OCI-LY3 (cell line): ENCODE data around the gene GPHN.

Experiments used
- H2AFZ ChIP-seq: fragments of 200-600, 300-600 bp; shearing (Covaris generic); 2 replicates; pipeline ENCODE4 v1.6.0; 2014; ENCODE audit warnings: antibody characterized with exemption, low read depth, low read length
- H3K27ac ChIP-seq: fragments of 200-600, 300-600 bp; sonication (generic); 2 replicates; pipeline ENCODE4 v1.5.1; 2014; ENCODE audit warnings: mild to moderate bottlenecking, low read length, moderate library complexity, mixed read lengths
- H3K27me3 ChIP-seq: fragments of 200-600, 300-600 bp; sonication (generic); 2 replicates; pipeline ENCODE4 v1.6.1; 2014; ENCODE audit warnings: low read depth, low read length, mixed read lengths
- H3K36me3 ChIP-seq: fragments of 200-600, 300-600 bp; sonication (generic); replicated peaks from 2 replicates; pipeline ENCODE3; 2014; ENCODE audit warnings: low read depth, low read length, mixed read lengths
- H3K4me1 ChIP-seq: fragments of 300-600, 200-600 bp; sonication (generic); 2 replicates; pipeline ENCODE4 v1.6.1; 2014; ENCODE audit warnings: low read length, mixed read lengths
- H3K4me2 ChIP-seq: fragments of 200-600, 300-600 bp; sonication (generic); 2 replicates; pipeline ENCODE4 v1.6.1; 2014; ENCODE audit warnings: low read length, mixed read lengths
- H3K4me3 ChIP-seq: fragments of 300-600, 200-600 bp; sonication (generic); 2 replicates; pipeline ENCODE4 v1.5.1; 2014; ENCODE audit warnings: antibody characterized with exemption, mild to moderate bottlenecking, low read length, moderate library complexity
- H3K79me2 ChIP-seq: fragments of 300-600, 200-600 bp; shearing (Covaris generic); 2 replicates; pipeline ENCODE4 v1.6.1; 2014; ENCODE audit warnings: mild to moderate bottlenecking, low read length, mixed read lengths
- H3K9ac ChIP-seq: fragments of 300-600, 200-600 bp; shearing (Covaris generic); 2 replicates; pipeline ENCODE4 v1.6.0; 2014; ENCODE audit warnings: mild to moderate bottlenecking, low read length, moderate library complexity
- H3K9me3 ChIP-seq: fragments of 200-600, 300-600 bp; shearing (Covaris generic); 2 replicates; pipeline ENCODE4 v1.6.1; 2014; ENCODE audit warnings: low read length, mixed read lengths; ENCODE audit not compliant: insufficient read depth
- H4K20me1 ChIP-seq: fragments of 200-600, 300-600 bp; sonication (generic); 2 replicates; pipeline ENCODE4 v1.6.1; 2016; ENCODE audit warnings: low read length, mixed read lengths; ENCODE audit not compliant: insufficient read depth
- CTCF ChIP-seq: fragments of 200-600, 300-600 bp; sonication (generic); IDR thresholded peaks from 2 replicates; pipeline ENCODE4 v1.5.1; 2014; ENCODE audit warnings: antibody characterized with exemption, low read length, low read depth
- EZH2phosphoT487 ChIP-seq: fragments of 200-600 bp; shearing (Covaris generic); IDR thresholded peaks from 2 replicates; pipeline ENCODE4 v1.6.1; 2018; ENCODE audit warnings: antibody characterized with exemption, mixed run types, low read depth

The GPHN gene

GRCh38 chr14:66900719-66901118 lies 392.8 kb downstream of the GPHN start:
- H3K9ac ChIP-seq, result no peak overlapping the region
- no peaks in the 10 kb centered on the region for H3K27me3 ChIP-seq
- H3K4me3 ChIP-seq, result no peak overlapping the region
- no peaks in the 10 kb centered on the region for H3K79me2 ChIP-seq
- H3K36me3 ChIP-seq, result no peaks in the 10 kb centered on the region
- no peaks in the 10 kb centered on the region for H3K9me3 ChIP-seq
- TF ChIP-seq CTCF (no peak), EZH2phosphoT487 (no peak)
- no peak overlapping the region for H2AFZ ChIP-seq
- no peak overlapping the region for H3K4me2 ChIP-seq
- no peaks in the 10 kb centered on the region for H4K20me1 ChIP-seq
- H3K4me1 ChIP-seq, result no peaks in the 10 kb centered on the region
- H3K27ac ChIP-seq, result no peak overlapping the region

GRCh38 chr14:66910311-66910840 lies 402.4 kb downstream of the GPHN start:
- Histone ChIP-seq H3K4me3 (no peak overlapping the region), H3K27ac (no peak overlapping the region)

GRCh38 chr14:66916421-66916820 lies 408.5 kb downstream of the GPHN start:
- TF ChIP-seq CTCF, result no peak
- TF ChIP-seq EZH2phosphoT487, result no peak
- Histone ChIP-seq H3K27ac (no peak overlapping the region), H3K4me3 (no peak overlapping the region), H3K36me3 (no peaks in the 10 kb centered on the region), H4K20me1 (no peaks in the 10 kb centered on the region), H3K9ac (no peak overlapping the region), H3K27me3 (no peaks in the 10 kb centered on the region), H3K9me3 (no peaks in the 10 kb centered on the region), H3K4me1 (peaks cover 3% of the 10 kb centered on the region; the same call in 1 of the 2 replicates), H2AFZ (no peak overlapping the region), H3K4me2 (no peak overlapping the region), H3K79me2 (no peaks in the 10 kb centered on the region)

More at GRCh38 chr14:66910311-66910840, 402.4 kb downstream of the GPHN start:
- no peak overlapping the region for H3K4me2 ChIP-seq
- H2AFZ ChIP-seq, result no peak overlapping the region
- TF ChIP-seq EZH2phosphoT487, result no peak
- TF ChIP-seq CTCF, result no peak
- H3K79me2 ChIP-seq, result no peaks in the 10 kb centered on the region
- no peaks in the 10 kb centered on the region for H3K27me3 ChIP-seq
- H3K9ac ChIP-seq, result no peak overlapping the region
- H3K36me3 ChIP-seq, result no peaks in the 10 kb centered on the region
- no peaks in the 10 kb centered on the region for H4K20me1 ChIP-seq
- H3K4me1 ChIP-seq, result no peaks in the 10 kb centered on the region
- no peaks in the 10 kb centered on the region for H3K9me3 ChIP-seq

- H3K4me1 ChIP-seq, result peaks cover 3% of the 10 kb centered on the region; the same call in 1 of the 2 replicates
Measured at GRCh38 chr14:66918527-66918926, 410.6 kb downstream of the GPHN start.

More at GRCh38 chr14:66918527-66918926, 410.6 kb downstream of the GPHN start:
- no peak for TF ChIP-seq CTCF
- no peak for TF ChIP-seq EZH2phosphoT487
- no peak overlapping the region for H2AFZ ChIP-seq
- H3K36me3 ChIP-seq, result no peaks in the 10 kb centered on the region
- H3K4me3 ChIP-seq, result no peak overlapping the region
- H4K20me1 ChIP-seq, result no peaks in the 10 kb centered on the region
- no peaks in the 10 kb centered on the region for H3K79me2 ChIP-seq
- no peak overlapping the region for H3K27ac ChIP-seq
- H3K27me3 ChIP-seq, result no peaks in the 10 kb centered on the region
- H3K9ac ChIP-seq, result no peak overlapping the region
- no peaks in the 10 kb centered on the region for H3K9me3 ChIP-seq
- no peak overlapping the region for H3K4me2 ChIP-seq
